ENCODE measurements around the gene BAHCC1.

The BAHCC1 gene

DNA sequence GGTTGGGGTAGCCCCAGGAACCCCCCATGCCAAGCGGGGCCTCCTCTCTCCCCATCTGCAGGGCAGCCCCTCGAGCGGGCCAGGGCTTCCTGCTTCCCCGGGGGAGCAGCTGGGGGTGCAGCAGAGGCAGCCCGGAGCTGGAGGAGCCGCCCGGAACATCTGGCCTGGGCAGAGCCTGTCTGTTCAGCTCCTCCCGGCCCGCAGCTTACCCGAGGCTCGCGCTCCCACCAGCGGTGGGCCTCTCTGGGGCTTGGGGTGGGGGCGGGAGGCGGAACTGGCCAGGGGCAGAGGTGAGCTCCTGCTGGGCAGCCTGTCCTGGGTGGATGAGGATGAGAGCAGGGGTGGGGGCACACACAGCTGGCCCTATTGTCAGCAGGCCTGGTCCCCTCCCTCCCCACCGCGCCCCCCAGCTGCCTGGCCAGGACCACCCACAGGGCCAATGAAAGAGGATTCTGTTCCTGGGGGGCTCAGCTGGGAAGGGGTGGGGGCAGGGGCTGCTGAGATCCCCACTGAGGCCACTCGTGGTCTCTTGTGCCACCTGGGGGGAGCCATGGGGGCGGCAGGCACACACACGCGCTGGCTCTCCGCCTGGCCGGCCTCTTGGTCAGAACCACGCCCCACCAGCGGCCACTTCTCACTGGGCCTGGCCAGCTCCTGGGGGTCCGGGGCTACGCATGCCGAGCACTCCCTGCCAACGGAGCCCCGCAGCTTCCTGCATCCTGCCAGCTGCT is 34.7 kb downstream of the BAHCC1 start (continued):
- TF ChIP-seq, protein P1, sequence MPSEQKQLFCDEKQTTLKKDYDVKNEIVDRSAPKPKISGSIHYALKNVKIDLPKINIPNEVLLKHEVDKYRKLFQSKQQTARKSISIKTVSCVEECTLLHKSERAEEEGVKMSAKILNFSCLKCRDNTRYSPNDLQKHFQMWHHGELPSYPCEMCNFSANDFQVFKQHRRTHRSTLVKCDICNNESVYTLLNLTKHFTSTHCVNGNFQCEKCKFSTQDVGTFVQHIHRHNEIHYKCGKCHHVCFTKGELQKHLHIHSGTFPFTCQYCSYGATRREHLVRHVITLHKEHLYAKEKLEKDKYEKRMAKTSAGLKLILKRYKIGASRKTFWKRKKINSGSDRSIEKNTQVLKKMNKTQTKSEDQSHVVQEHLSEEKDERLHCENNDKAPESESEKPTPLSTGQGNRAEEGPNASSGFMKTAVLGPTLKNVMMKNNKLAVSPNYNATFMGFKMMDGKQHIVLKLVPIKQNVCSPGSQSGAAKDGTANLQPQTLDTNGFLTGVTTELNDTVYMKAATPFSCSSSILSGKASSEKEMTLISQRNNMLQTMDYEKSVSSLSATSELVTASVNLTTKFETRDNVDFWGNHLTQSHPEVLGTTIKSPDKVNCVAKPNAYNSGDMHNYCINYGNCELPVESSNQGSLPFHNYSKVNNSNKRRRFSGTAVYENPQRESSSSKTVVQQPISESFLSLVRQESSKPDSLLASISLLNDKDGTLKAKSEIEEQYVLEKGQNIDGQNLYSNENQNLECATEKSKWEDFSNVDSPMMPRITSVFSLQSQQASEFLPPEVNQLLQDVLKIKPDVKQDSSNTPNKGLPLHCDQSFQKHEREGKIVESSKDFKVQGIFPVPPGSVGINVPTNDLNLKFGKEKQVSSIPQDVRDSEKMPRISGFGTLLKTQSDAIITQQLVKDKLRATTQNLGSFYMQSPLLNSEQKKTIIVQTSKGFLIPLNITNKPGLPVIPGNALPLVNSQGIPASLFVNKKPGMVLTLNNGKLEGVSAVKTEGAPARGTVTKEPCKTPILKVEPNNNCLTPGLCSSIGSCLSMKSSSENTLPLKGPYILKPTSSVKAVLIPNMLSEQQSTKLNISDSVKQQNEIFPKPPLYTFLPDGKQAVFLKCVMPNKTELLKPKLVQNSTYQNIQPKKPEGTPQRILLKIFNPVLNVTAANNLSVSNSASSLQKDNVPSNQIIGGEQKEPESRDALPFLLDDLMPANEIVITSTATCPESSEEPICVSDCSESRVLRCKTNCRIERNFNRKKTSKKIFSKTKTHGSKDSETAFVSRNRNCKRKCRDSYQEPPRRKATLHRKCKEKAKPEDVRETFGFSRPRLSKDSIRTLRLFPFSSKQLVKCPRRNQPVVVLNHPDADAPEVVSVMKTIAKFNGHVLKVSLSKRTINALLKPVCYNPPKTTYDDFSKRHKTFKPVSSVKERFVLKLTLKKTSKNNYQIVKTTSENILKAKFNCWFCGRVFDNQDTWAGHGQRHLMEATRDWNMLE (tag by site-specific recombination; conservative IDR thresholded peaks at IDR 0.05; ENCODE audit: low read depth) = no peak
- TF ChIP-seq ZNF16 (tag by site-specific recombination; IDR thresholded peaks at IDR 0.05; ENCODE audit: low read depth) (no peak), KLF1 (tag by site-specific recombination; IDR thresholded peaks at IDR 0.05) (peak; percentile 15; the same call in 1 of the 2 replicates), ZNF354C (tag by site-specific recombination; IDR thresholded peaks at IDR 0.05; ENCODE audit: borderline replicate concordance, low read depth) (no peak), ZNF776 (tag by site-specific recombination; IDR thresholded peaks at IDR 0.05; ENCODE audit: borderline replicate concordance) (no peak), ZNF426 (tag by site-specific recombination; IDR thresholded peaks at IDR 0.05) (no peak), ZNF121 (tag by site-specific recombination; IDR thresholded peaks at IDR 0.05) (no peak), ZNF48 (tag by site-specific recombination; IDR thresholded peaks at IDR 0.05) (no peak), ZNF311 (tag by site-specific recombination; IDR thresholded peaks at IDR 0.05; ENCODE audit: borderline replicate concordance) (no peak), ATF2 (tag by site-specific recombination; IDR thresholded peaks at IDR 0.05; ENCODE audit: low read depth) (no peak), ZBTB7A (tag by site-specific recombination; IDR thresholded peaks at IDR 0.05; ENCODE audit: low read depth) (no peak), GLI4 (tag by site-specific recombination; IDR thresholded peaks at IDR 0.05) (no peak), ZNF701 (tag by site-specific recombination; IDR thresholded peaks at IDR 0.05) (no peak), ZNF704 (tag by site-specific recombination; IDR thresholded peaks at IDR 0.05) (no peak), KLF7 (tag by site-specific recombination; IDR thresholded peaks at IDR 0.05; ENCODE audit: borderline replicate concordance) (no peak), ZNF621 (tag by site-specific recombination; IDR thresholded peaks at IDR 0.05) (no peak), ZNF561 (tag by site-specific recombination; IDR thresholded peaks at IDR 0.05; ENCODE audit: borderline replicate concordance) (no peak), ZNF530 (tag by site-specific recombination; IDR thresholded peaks at IDR 0.05; ENCODE audit: low read depth) (no peak), PBX3 (CRISPR knock-in tag; IDR thresholded peaks at IDR 0.05) (no peak), ZNF133 (tag by site-specific recombination; IDR thresholded peaks at IDR 0.05) (no peak), ZNF548 (tag by site-specific recombination; IDR thresholded peaks at IDR 0.05) (no peak), ZNF596 (tag by site-specific recombination; IDR thresholded peaks at IDR 0.05) (no peak), ZBTB49 (tag by site-specific recombination; IDR thresholded peaks at IDR 0.05; ENCODE audit: low read depth) (no peak)
- TF ChIP-seq, protein P2, sequence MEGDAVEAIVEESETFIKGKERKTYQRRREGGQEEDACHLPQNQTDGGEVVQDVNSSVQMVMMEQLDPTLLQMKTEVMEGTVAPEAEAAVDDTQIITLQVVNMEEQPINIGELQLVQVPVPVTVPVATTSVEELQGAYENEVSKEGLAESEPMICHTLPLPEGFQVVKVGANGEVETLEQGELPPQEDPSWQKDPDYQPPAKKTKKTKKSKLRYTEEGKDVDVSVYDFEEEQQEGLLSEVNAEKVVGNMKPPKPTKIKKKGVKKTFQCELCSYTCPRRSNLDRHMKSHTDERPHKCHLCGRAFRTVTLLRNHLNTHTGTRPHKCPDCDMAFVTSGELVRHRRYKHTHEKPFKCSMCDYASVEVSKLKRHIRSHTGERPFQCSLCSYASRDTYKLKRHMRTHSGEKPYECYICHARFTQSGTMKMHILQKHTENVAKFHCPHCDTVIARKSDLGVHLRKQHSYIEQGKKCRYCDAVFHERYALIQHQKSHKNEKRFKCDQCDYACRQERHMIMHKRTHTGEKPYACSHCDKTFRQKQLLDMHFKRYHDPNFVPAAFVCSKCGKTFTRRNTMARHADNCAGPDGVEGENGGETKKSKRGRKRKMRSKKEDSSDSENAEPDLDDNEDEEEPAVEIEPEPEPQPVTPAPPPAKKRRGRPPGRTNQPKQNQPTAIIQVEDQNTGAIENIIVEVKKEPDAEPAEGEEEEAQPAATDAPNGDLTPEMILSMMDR (tag by site-specific recombination; IDR thresholded peaks at IDR 0.05) = peak; percentile 17; the same call in 1 of the 2 replicates

All from HEK293 (cell line).